Transverse colon (tissue), 4 donors: Measurements from ENCODE around the gene HMGCL. TPM values are rescaled to one million over a fixed set of nuclear protein-coding genes. Genes with fewer than 3 reads are reported as not detected.

ENCODE experiments used
- DNase-seq: peaks from one replicate; pipeline ENCODE4 v3.0.0-alpha.2; 2019
- H3K27ac ChIP-seq, 4 donors: fragments of 200-600 bp; sonication (generic); 2 replicates each; pipeline ENCODE4 v1.5.1; 2016 to 2018; ENCODE audit warnings: inconsistent platforms in 4 of 4
- H3K27me3 ChIP-seq: fragments of 200-600 bp; sonication (generic); 2 replicates; pipeline ENCODE4 v1.5.1; 2017; ENCODE audit warnings: inconsistent platforms
- H3K36me3 ChIP-seq, 4 donors: fragments of 200-600 bp; sonication (generic); 2 replicates each; pipeline ENCODE4 v1.5.1; 2017 to 2019; ENCODE audit warnings: inconsistent platforms in 4 of 4
- H3K4me1 ChIP-seq, 4 donors: fragments of 200-600 bp; sonication (generic); 2 replicates each; pipeline ENCODE4 v1.5.1; 2017 to 2020; ENCODE audit warnings: inconsistent platforms in 4 of 4
- H3K4me3 ChIP-seq, 4 donors: fragments of 200-600 bp; sonication (generic); 1 replicate in 1 of 4; 2 replicates in 3 of 4; pipeline versions ENCODE4 v1.5.1 to v1.6.1; 2017 to 2019; ENCODE audit warnings: inconsistent platforms in 4 of 4
- H3K9me3 ChIP-seq, 2 donors: fragments of 200-600 bp; sonication (generic); 2 replicates each; pipeline ENCODE4 v1.5.1; 2017 to 2019; ENCODE audit warnings: inconsistent platforms in 2 of 2
- CTCF ChIP-seq, 5 experiments: fragments of 200-600 bp in 3 of 5; fragments of 450-650 bp in 2 of 5; sonication (generic) in 3 of 5; IDR thresholded peaks; 1 replicate in 2 of 5; 2 replicates in 3 of 5; pipeline ENCODE4 v1.5.1; 2016 to 2017; ENCODE audit warnings: antibody characterized with exemption in 5 of 5, inconsistent platforms in 3 of 5, mild to moderate bottlenecking in 2 of 5, moderate library complexity in 1 of 5
- EP300 ChIP-seq: sonication (generic); formaldehyde crosslinking; IDR thresholded peaks from one replicate; pipeline ENCODE4 v1.6.1; 2017; ENCODE audit warnings: antibody characterized with exemption, low read depth
- POLR2A ChIP-seq: fragments of 450-650 bp; IDR thresholded peaks from one replicate; pipeline ENCODE4 v1.6.1; 2016; ENCODE audit warnings: antibody characterized with exemption, mild to moderate bottlenecking, moderate library complexity
- POLR2AphosphoS5 ChIP-seq, 3 donors: sonication (generic); formaldehyde crosslinking; IDR thresholded peaks; one replicate each; pipeline ENCODE4 v1.6.1; 2016; ENCODE audit warnings: antibody characterized with exemption in 3 of 3
- WGBS, 2 donors: methylation state at CpG; one replicate each; pipeline ENCODE4 v1.1.5; 2018; ENCODE audit warnings: low coverage in 1 of 2; 5-methylcytosine and 5-hydroxymethylcytosine counted together
- in situ Hi-C, 4 donors: fragments of 200-750 bp; cut with MboI; loops; one replicate each; pipeline versions ENCODE4 v1.15.0 to v1.15.1; 2017; ENCODE audit warnings: low sequenced_read_pairs in 3 of 4, low pct_ligation_motif_present in 1 of 4, low pct_unique_long_range_greater_than_20kb in 1 of 4
- intact Hi-C: fragments of 100-400 bp; cut with DNase I; formaldehyde crosslinking; loops from one replicate; pipeline ENCODE4 v1.15.1; 2023; ENCODE audit warnings: low total_unique reads
- total RNA-seq, 4 donors: library from RNA; depleted of rRNA; stranded (reverse); fragments of >200 nt; gene quantifications; one replicate each; pipeline ENCODE4 v1.1.0, GENCODE V29; 2016

The HMGCL gene
- total RNA-seq, 4 donors from 2014 or later = 59.8 to 83.4 (median 60.7) TPM

GRCh38 chr1:23816906-23817305 is 8.3 kb downstream of the HMGCL start:
- in situ Hi-C loops (loop anchor here in 1 of 4 donors (25.0 kb wide), 1 partner anchor 95 kb away; the partner anchor contains the start of gene CNR2), intact Hi-C loops (no loop called here)

GRCh38 chr1:23816361-23816760 is 8.9 kb downstream of the HMGCL start:
- no peak for DNase-seq
- 93% methylated on average over 3 of the region's 3 CpGs; no CpG with 5 or more reads in 1 of the 2 donors for WGBS, 2 donors
- intact Hi-C loops = no loop called here
- Histone ChIP-seq H3K4me1 (peaks cover 0 to 2% (median under 1%) of the 10 kb centered on the region in 4 donors), H3K4me3 (no peak overlapping the region), H3K27ac (no peak overlapping the region), H3K36me3 (peaks cover 0 to 46% (median 16%) of the 10 kb centered on the region in 4 donors), H3K9me3 (no peaks in the 10 kb centered on the region), H3K27me3 (no peaks in the 10 kb centered on the region)
- TF ChIP-seq POLR2A (no peak), POLR2AphosphoS5 (IDR thresholded peaks at IDR 0.05) (no peak), EP300 (no peak), CTCF (IDR thresholded peaks at IDR 0.05) (no peak)
- in situ Hi-C loops = loop anchor here in 1 of 4 donors (25.0 kb wide), 1 partner anchor 96 kb away; the partner anchor contains the start of gene CNR2

More at GRCh38 chr1:23816906-23817305, 8.3 kb downstream of the HMGCL start:
- Histone ChIP-seq H3K27me3 (no peaks in the 10 kb centered on the region), H3K4me1 (no peaks in the 10 kb centered on the region), H3K9me3 (no peaks in the 10 kb centered on the region), H3K4me3 (no peak overlapping the region), H3K27ac (no peak overlapping the region), H3K36me3 (peaks cover 0 to 46% (median 16%) of the 10 kb centered on the region in 4 donors)
- TF ChIP-seq EP300 (no peak), POLR2AphosphoS5 (IDR thresholded peaks at IDR 0.05) (no peak), CTCF (IDR thresholded peaks at IDR 0.05) (no peak), POLR2A (no peak)
- no peak for DNase-seq

GRCh38 chr1:23814016-23814415 is 11.2 kb downstream of the HMGCL start:
- in situ Hi-C loops = loop anchor here in 1 of 4 donors (25.0 kb wide), 1 partner anchor 98 kb away; the partner anchor contains the start of gene CNR2
- Histone ChIP-seq H3K4me1 (peaks cover 5 to 19% (median 18%) of the 10 kb centered on the region in 4 donors), H3K9me3 (no peaks in the 10 kb centered on the region), H3K4me3 (no peak overlapping the region), H3K27ac (no peak overlapping the region), H3K27me3 (no peaks in the 10 kb centered on the region), H3K36me3 (peaks cover 0 to 46% (median 16%) of the 10 kb centered on the region in 4 donors)
- TF ChIP-seq EP300 (no peak), CTCF (IDR thresholded peaks at IDR 0.05) (no peak), POLR2A (no peak), POLR2AphosphoS5 (IDR thresholded peaks at IDR 0.05) (no peak)
- DNase-seq = no peak
- WGBS, 2 donors = 79 to 97% methylated on average over 2 to 4 of the region's 4 CpGs
- intact Hi-C loops = no loop called here

- peak in 1 of 3 donors; percentile 16 for TF ChIP-seq POLR2AphosphoS5 (IDR thresholded peaks at IDR 0.05)
- peak; percentile 52 to 96 (median 78) for TF ChIP-seq CTCF (IDR thresholded peaks at IDR 0.05)
- no peak for TF ChIP-seq EP300
- Histone ChIP-seq H3K36me3 (peaks cover 0 to 26% (median 7%) of the 10 kb centered on the region in 4 donors), H3K9me3 (no peaks in the 10 kb centered on the region), H3K4me3 (no peak overlapping the region), H3K27ac (peak overlapping the region; percentile 57 to 74 (median 66)), H3K27me3 (no peaks in the 10 kb centered on the region), H3K4me1 (peaks cover 5 to 19% (median 18%) of the 10 kb centered on the region in 4 donors)
- peak; percentile 85 for DNase-seq
- 23 to 39% methylated on average over 3 of the region's 3 CpGs for WGBS, 2 donors
- in situ Hi-C loops = loop anchor here in 1 of 4 donors (25.0 kb wide), 1 partner anchor 101 kb away; the partner anchor contains the start of gene CNR2
- intact Hi-C loops = no loop called here
Measured at GRCh38 chr1:23810818-23811540, 14.2 kb downstream of the HMGCL start.
